Measurements from ENCODE around the gene RGS7. TPM values are rescaled to one million over a fixed set of nuclear protein-coding genes. Genes with fewer than 3 reads are reported as not detected.
"Not testable (repeated sequence)": the region's sequence is repeated elsewhere in the genome, so short reads cannot be mapped to it uniquely, and the experiment has no call there.

Gene RGS7
- total and polyA plus RNA-seq, 2 of the 8 experiments (the other 6 are each of a cell fraction or from before 2014, with no cell fraction given): 1.6 to 3.0 TPM

- no peaks in the 10 kb centered on the region for H4K20me1 ChIP-seq (replicated peaks in 1 of 2; ENCODE audit: control insufficient read depth in 1 of 2, insufficient read depth in 2 of 2, low read length in 2 of 2)
- CTCF ChIA-PET (ENCODE audit: partially characterized antibody): interaction anchor here (0.7 to 1.4 kb wide), 2 partner anchors 48 to 254 kb away, joined by 3 read pairs; no protein-coding TSS in a partner anchor
These were observed 135.7 kb downstream of the RGS7 start for GRCh38 chr1:241221319-241221718.

GRCh38 chr1:241220913-241221312 lies 136.1 kb downstream of the RGS7 start:
- not testable (repeated sequence) for FAIRE-seq; H3K4me1 ChIP-seq (replicated peaks in 1 of 4; ENCODE audit: control insufficient read depth in 3 of 4, insufficient read depth in 4 of 4, low read length in 3 of 4)
- 87% methylated on average over 1 of the region's 1 CpG; no CpG with 5 or more reads in 1 of the 2 experiments for WGBS, 2 experiments (ENCODE audit: extremely low coverage in 1 of 2, insufficient coverage in 1 of 2, insufficient read length in 1 of 2, insufficient replicate concordance in 2 of 2, low coverage in 1 of 2, low lambda C conversion rate in 2 of 2, missing lambda C conversion rate in 1 of 2)

More at GRCh38 chr1:241221319-241221718, 135.7 kb downstream of the RGS7 start:
- peaks cover 0 to 6% (median 0%) of the 10 kb centered on the region in 4 experiments; a peak in 1 of 7 replicates for H3K4me1 ChIP-seq (replicated peaks in 1 of 4; ENCODE audit: control insufficient read depth in 3 of 4, insufficient read depth in 4 of 4, low read length in 3 of 4)
- H3K18ac ChIP-seq (ENCODE audit: extremely low read depth, low read length): no peak overlapping the region
- no peak overlapping the region for H2BK120ac ChIP-seq (replicated peaks; ENCODE audit: low read depth, low read length)
- no peak overlapping the region for H4K8ac ChIP-seq (ENCODE audit: extremely low read depth, insufficient read depth, low read length)
- no peak overlapping the region for H3K4ac ChIP-seq (replicated peaks; ENCODE audit: insufficient read length, low read depth, low read length)
- no peak overlapping the region for H2BK15ac ChIP-seq (ENCODE audit: low read length)
- DNase-seq (ENCODE audit: low read depth in 1 of 2, low spot score in 2 of 2) (no peak), FAIRE-seq (no peak)
- H3K27me3 ChIP-seq (replicated peaks in 1 of 4; ENCODE audit: control insufficient read depth in 3 of 4, extremely low read depth in 1 of 4, insufficient read depth in 3 of 4, low read length in 3 of 4): peaks cover 0 to 1% (median 0%) of the 10 kb centered on the region in 4 experiments; a peak in 1 of 7 replicates
- H2BK12ac ChIP-seq (ENCODE audit: low read depth, low read length): no peak overlapping the region
- no peak overlapping the region for H2BK5ac ChIP-seq (ENCODE audit: low read depth, low read length)
- H3K79me2 ChIP-seq (ENCODE audit: control insufficient read depth in 1 of 2, insufficient read depth in 2 of 2, low read length in 2 of 2): no peaks in the 10 kb centered on the region
- no peak overlapping the region for H2AFZ ChIP-seq (ENCODE audit: low read length)
- H3K23me2 ChIP-seq (ENCODE audit: low read depth, low read length): no peaks in the 10 kb centered on the region
- no peak overlapping the region for H4K5ac ChIP-seq (ENCODE audit: insufficient read length, low read depth, low read length)
- POLR2A ChIA-PET (ENCODE audit: partially characterized antibody): interaction anchor here (0.5 kb wide), 1 partner anchor 26 kb away, joined by 3 read pairs; no protein-coding TSS in a partner anchor
- 84% methylated on average over 6 of the region's 6 CpGs; no CpG with 5 or more reads in 1 of the 2 experiments for WGBS, 2 experiments (ENCODE audit: extremely low coverage in 1 of 2, insufficient coverage in 1 of 2, insufficient read length in 1 of 2, insufficient replicate concordance in 2 of 2, low coverage in 1 of 2, low lambda C conversion rate in 2 of 2, missing lambda C conversion rate in 1 of 2)
- H3K27ac ChIP-seq (ENCODE audit: low read depth, low read length): no peak overlapping the region
- H2AK5ac ChIP-seq (ENCODE audit: low read depth, low read length): no peak overlapping the region
- no peak overlapping the region for H3K9ac ChIP-seq (replicated peaks in 1 of 4; ENCODE audit: extremely low read depth in 1 of 4, low read depth in 3 of 4, low read length in 3 of 4)
- no peak for TF ChIP-seq CTBP2 (IDR thresholded peaks at IDR 0.05; ENCODE audit: borderline replicate concordance, insufficient read depth, insufficient read length, low read length)
- H3K9me3 ChIP-seq (ENCODE audit: insufficient read depth in 2 of 2, low read depth in 1 of 2, low read length in 1 of 2): peaks cover 0 to 5% of the 10 kb centered on the region in 2 experiments; a peak in 1 of 4 replicates
- H3K36me3 ChIP-seq (ENCODE audit: control insufficient read depth in 2 of 4, insufficient read depth in 4 of 4, low read length in 3 of 4): no peaks in the 10 kb centered on the region
- H3K4me3 ChIP-seq (ENCODE audit: extremely low read depth in 1 of 4, insufficient read depth in 2 of 4, low read depth in 3 of 4, low read length in 4 of 4): no peak overlapping the region
- no peak overlapping the region for H3K56ac ChIP-seq (replicated peaks; ENCODE audit: insufficient read length, low read depth, low read length)
- no peak overlapping the region for H4K91ac ChIP-seq (replicated peaks; ENCODE audit: insufficient read length, low read length)
- H2BK20ac ChIP-seq (ENCODE audit: low read length): no peak overlapping the region
- H3K23ac ChIP-seq (ENCODE audit: insufficient read length): no peak overlapping the region
- no peaks in the 10 kb centered on the region for H3K79me1 ChIP-seq (ENCODE audit: low read depth, low read length)
- no peak overlapping the region for H3K4me2 ChIP-seq (ENCODE audit: insufficient read depth in 1 of 2, low read depth in 2 of 2, low read length in 2 of 2)
- no peak overlapping the region for H3K14ac ChIP-seq (ENCODE audit: insufficient read length)

More at GRCh38 chr1:241220913-241221312, 136.1 kb downstream of the RGS7 start:
- not testable (repeated sequence) for H4K20me1 ChIP-seq (replicated peaks in 1 of 2; ENCODE audit: control insufficient read depth in 1 of 2, insufficient read depth in 2 of 2, low read length in 2 of 2); DNase-seq (ENCODE audit: low read depth in 1 of 2, low spot score in 2 of 2); H3K9me3 ChIP-seq (ENCODE audit: insufficient read depth in 2 of 2, low read depth in 1 of 2, low read length in 1 of 2); H4K91ac ChIP-seq (replicated peaks; ENCODE audit: insufficient read length, low read length); H3K27ac ChIP-seq (ENCODE audit: low read depth, low read length); H3K23ac ChIP-seq (ENCODE audit: insufficient read length); H3K36me3 ChIP-seq (ENCODE audit: control insufficient read depth in 2 of 4, insufficient read depth in 4 of 4, low read length in 3 of 4); H3K14ac ChIP-seq (ENCODE audit: insufficient read length); H2AK5ac ChIP-seq (ENCODE audit: low read depth, low read length); H4K8ac ChIP-seq (ENCODE audit: extremely low read depth, insufficient read depth, low read length); H3K9ac ChIP-seq (replicated peaks in 1 of 4; ENCODE audit: extremely low read depth in 1 of 4, low read depth in 3 of 4, low read length in 3 of 4); H3K4me2 ChIP-seq (ENCODE audit: insufficient read depth in 1 of 2, low read depth in 2 of 2, low read length in 2 of 2); H4K5ac ChIP-seq (ENCODE audit: insufficient read length, low read depth, low read length); H2BK15ac ChIP-seq (ENCODE audit: low read length); H3K79me2 ChIP-seq (ENCODE audit: control insufficient read depth in 1 of 2, insufficient read depth in 2 of 2, low read length in 2 of 2); H2BK12ac ChIP-seq (ENCODE audit: low read depth, low read length); H3K56ac ChIP-seq (replicated peaks; ENCODE audit: insufficient read length, low read depth, low read length); H2BK5ac ChIP-seq (ENCODE audit: low read depth, low read length); H2AFZ ChIP-seq (ENCODE audit: low read length); H3K79me1 ChIP-seq (ENCODE audit: low read depth, low read length); H2BK120ac ChIP-seq (replicated peaks; ENCODE audit: low read depth, low read length); H3K23me2 ChIP-seq (ENCODE audit: low read depth, low read length); H3K18ac ChIP-seq (ENCODE audit: extremely low read depth, low read length); H3K4ac ChIP-seq (replicated peaks; ENCODE audit: insufficient read length, low read depth, low read length); H2BK20ac ChIP-seq (ENCODE audit: low read length); H3K27me3 ChIP-seq (replicated peaks in 1 of 4; ENCODE audit: control insufficient read depth in 3 of 4, extremely low read depth in 1 of 4, insufficient read depth in 3 of 4, low read length in 3 of 4); H3K4me3 ChIP-seq (ENCODE audit: extremely low read depth in 1 of 4, insufficient read depth in 2 of 4, low read depth in 3 of 4, low read length in 4 of 4)
- POLR2A ChIA-PET (ENCODE audit: partially characterized antibody): interaction anchor here (0.5 kb wide), 1 partner anchor 27 kb away, joined by 3 read pairs; no protein-coding TSS in a partner anchor
- CTCF ChIA-PET (ENCODE audit: partially characterized antibody): interaction anchor here (0.6 to 1.4 kb wide), 6 partner anchors 48 to 254 kb away, joined by 3 to 5 read pairs (median 3); no protein-coding TSS in a partner anchor
